Osteocyte (in vitro differentiated cells): ENCODE results near the gene PAFAH1B1. TPM values are rescaled to one million over a fixed set of nuclear protein-coding genes. Genes with fewer than 3 reads are reported as not detected.
A peak's percentile ranks its signal among the peaks of the same experiment; 100 is the strongest.

Experiments
- DNase-seq: peaks from one replicate; pipeline ENCODE4 v3.0.0; 2021; ENCODE audit warnings: mixed read lengths; ENCODE audit not compliant: unreplicated experiment; ENCODE audit errors: extremely low spot score
- H3K27ac Mint-ChIP-seq: one replicate; pipeline ENCODE4 v1.8.0; 2021; ENCODE audit warnings: mild to moderate bottlenecking, mixed read lengths; ENCODE audit not compliant: unreplicated experiment
- H3K27me3 Mint-ChIP-seq: one replicate; pipeline ENCODE4 v1.8.0; 2021; ENCODE audit warnings: mixed read lengths; ENCODE audit not compliant: unreplicated experiment
- H3K36me3 Mint-ChIP-seq: one replicate; pipeline ENCODE4 v1.8.0; 2021; ENCODE audit warnings: mixed read lengths; ENCODE audit not compliant: unreplicated experiment
- H3K4me1 Mint-ChIP-seq: one replicate; pipeline ENCODE4 v1.8.0; 2021; ENCODE audit warnings: mixed read lengths; ENCODE audit not compliant: unreplicated experiment
- H3K4me3 Mint-ChIP-seq: one replicate; pipeline ENCODE4 v1.8.0; 2021; ENCODE audit warnings: mild to moderate bottlenecking, moderate library complexity, mixed read lengths; ENCODE audit not compliant: unreplicated experiment
- H3K9me3 Mint-ChIP-seq: one replicate; pipeline ENCODE4 v1.8.0; 2021; ENCODE audit warnings: mixed read lengths; ENCODE audit not compliant: unreplicated experiment
- CTCF ChIP-seq: fragments of 200-600 bp; sonication (generic); IDR thresholded peaks from 2 replicates; pipeline ENCODE4 v1.5.0; 2021; ENCODE audit warnings: antibody characterized with exemption, mild to moderate bottlenecking, moderate library complexity
- total RNA-seq: library from RNA; stranded (reverse); gene quantifications from 2 replicates; pipeline ENCODE4 v1.2.1, GENCODE V29; 2021

The PAFAH1B1 gene
- total RNA-seq, 1 donor from 2014 or later = 138 TPM

- no peaks in the 10 kb centered on the region for H3K9me3 Mint-ChIP-seq
- no peak for DNase-seq
- H3K36me3 Mint-ChIP-seq = peaks cover 49% of the 10 kb centered on the region
- no peak for TF ChIP-seq CTCF
- H3K27ac Mint-ChIP-seq = no peak overlapping the region
- H3K4me1 Mint-ChIP-seq = peaks cover 12% of the 10 kb centered on the region
- no peak overlapping the region for H3K4me3 Mint-ChIP-seq
- no peaks in the 10 kb centered on the region for H3K27me3 Mint-ChIP-seq
Observed at GRCh38 chr17:2682176-2682938, 88.9 kb downstream of the PAFAH1B1 start.

- H3K27ac Mint-ChIP-seq = no peak overlapping the region
- H3K4me1 Mint-ChIP-seq = peaks cover 12% of the 10 kb centered on the region
- TF ChIP-seq CTCF = no peak
- H3K36me3 Mint-ChIP-seq = peaks cover 48% of the 10 kb centered on the region
- no peaks in the 10 kb centered on the region for H3K27me3 Mint-ChIP-seq
- H3K4me3 Mint-ChIP-seq = no peak overlapping the region
- peak; percentile 34 for DNase-seq
- H3K9me3 Mint-ChIP-seq = no peaks in the 10 kb centered on the region
Observed at GRCh38 chr17:2683912-2684311, 90.5 kb downstream of the PAFAH1B1 start.

GRCh38 chr17:2684549-2684948, 91.1 kb downstream of the PAFAH1B1 start:
- peaks cover 46% of the 10 kb centered on the region for H3K36me3 Mint-ChIP-seq
- H3K4me1 Mint-ChIP-seq = peaks cover 16% of the 10 kb centered on the region
- no peaks in the 10 kb centered on the region for H3K9me3 Mint-ChIP-seq
- peak; percentile 62 for DNase-seq
- no peaks in the 10 kb centered on the region for H3K27me3 Mint-ChIP-seq
- no peak overlapping the region for H3K4me3 Mint-ChIP-seq
- no peak for TF ChIP-seq CTCF
- no peak overlapping the region for H3K27ac Mint-ChIP-seq

GRCh38 chr17:2685696-2686095, 92.2 kb downstream of the PAFAH1B1 start:
- peak; percentile 82 for DNase-seq
- Mint-ChIP-seq H3K4me1 (peaks cover 16% of the 10 kb centered on the region), H3K9me3 (no peaks in the 10 kb centered on the region), H3K4me3 (no peak overlapping the region), H3K27me3 (no peaks in the 10 kb centered on the region), H3K27ac (no peak overlapping the region), H3K36me3 (peaks cover 36% of the 10 kb centered on the region)
- TF ChIP-seq CTCF = no peak

GRCh38 chr17:2687074-2687418, 93.6 kb downstream of the PAFAH1B1 start:
- Mint-ChIP-seq H3K27ac (peak overlapping the region; percentile 18), H3K9me3 (no peaks in the 10 kb centered on the region), H3K4me1 (peaks cover 9% of the 10 kb centered on the region), H3K36me3 (peaks cover 24% of the 10 kb centered on the region), H3K4me3 (no peak overlapping the region), H3K27me3 (no peaks in the 10 kb centered on the region)
- TF ChIP-seq CTCF = no peak
- peak; percentile 46 for DNase-seq
